PFSK-1 (cell line): ENCODE measurements around the gene ZNF462.

ENCODE experiments used
- POLR2AphosphoS5 ChIP-seq: IDR thresholded peaks from 2 replicates; pipeline ENCODE4 v1.6.1; 2012; ENCODE audit warnings: low read depth, mild to moderate bottlenecking, control low read depth, low read length, moderate library complexity
- SIN3A ChIP-seq: IDR thresholded peaks from 2 replicates; pipeline ENCODE4 v1.6.1; 2012; ENCODE audit warnings: mild to moderate bottlenecking, low read length, moderate library complexity, borderline replicate concordance; ENCODE audit not compliant: insufficient read depth
- TAF1 ChIP-seq: IDR thresholded peaks from 2 replicates; pipeline ENCODE4 v1.6.1; 2012; ENCODE audit warnings: low read length, control low read depth, borderline replicate concordance; ENCODE audit not compliant: insufficient read depth

- no peak for TF ChIP-seq POLR2AphosphoS5
- TF ChIP-seq TAF1: no peak
- TF ChIP-seq SIN3A: no peak
Measured at GRCh38 chr9:106982636-106983035, 119.7 kb downstream of the ZNF462 start.
